Daoy (cell line): Measurements from ENCODE around the gene ADAMTS18. TPM values are rescaled to one million over a fixed set of nuclear protein-coding genes. Genes with fewer than 3 reads are reported as not detected.
A peak's percentile ranks its signal among the peaks of the same experiment; 100 is the strongest.
"Not testable (repeated sequence)": the region's sequence is repeated elsewhere in the genome, so short reads cannot be mapped to it uniquely, and the experiment has no call there.

ENCODE experiments used
- DNase-seq: peaks from one replicate; pipeline ENCODE4 v3.0.0-alpha.2; 2015; ENCODE audit warnings: low read depth
- total RNA-seq: library from RNA; depleted of rRNA; stranded (reverse); fragments of >200 nt; shearing (Covaris generic); gene quantifications from 2 replicates; pipeline ENCODE4 v1.2.3, GENCODE V29; 2014; rRNA removed

Gene ADAMTS18
- total RNA-seq, 1 experiment from 2014 or later, result 0.51 TPM

GRCh38 chr16:77282345-77282744 lies 152.5 kb downstream of the ADAMTS18 start:
- DNase-seq, result no peak

GRCh38 chr16:77279316-77279715 lies 155.5 kb downstream of the ADAMTS18 start:
- not testable (repeated sequence) for DNase-seq

DNA sequence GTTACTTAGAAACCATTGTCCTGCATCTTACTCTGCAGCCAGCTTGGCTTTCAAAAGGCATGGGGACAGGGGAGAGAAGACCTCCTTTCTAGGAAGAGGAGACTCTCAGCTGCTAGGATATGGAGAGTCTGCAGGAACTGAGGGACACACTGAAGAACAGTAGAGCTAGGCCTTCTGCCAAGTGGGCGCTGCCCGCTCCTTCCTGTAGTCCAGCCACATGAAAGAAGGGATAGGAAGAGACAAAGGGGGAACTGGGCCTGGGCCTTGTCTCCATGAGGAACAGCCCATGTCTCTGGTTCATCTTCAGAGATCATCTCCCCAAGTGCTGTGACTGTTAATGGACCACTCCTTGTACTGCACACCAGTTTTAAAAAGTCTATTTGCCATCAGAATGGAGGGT lies 157.3 kb downstream of the ADAMTS18 start:
- no peak for DNase-seq

GRCh38 chr16:77277141-77277540 lies 157.7 kb downstream of the ADAMTS18 start:
- DNase-seq, result no peak

DNA sequence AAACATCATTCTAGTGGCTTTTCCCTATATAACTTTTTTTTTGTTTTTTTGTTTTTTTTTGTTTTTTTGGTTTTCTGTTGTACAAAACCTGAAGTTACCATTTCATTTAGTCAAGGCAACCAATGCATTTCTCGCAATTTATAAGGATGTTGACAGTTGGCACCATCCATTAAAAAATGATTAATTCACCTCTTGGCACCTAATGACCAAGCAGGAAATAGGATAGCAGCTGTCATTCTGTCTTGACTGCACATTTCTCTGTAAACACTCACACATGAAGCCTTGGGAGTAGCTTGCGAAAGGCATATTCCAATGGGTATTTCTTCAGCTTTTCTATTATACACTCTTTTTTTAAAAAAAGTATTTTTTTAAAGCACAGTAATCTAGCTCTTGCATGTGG lies 158.2 kb downstream of the ADAMTS18 start:
- DNase-seq, result no peak

DNA sequence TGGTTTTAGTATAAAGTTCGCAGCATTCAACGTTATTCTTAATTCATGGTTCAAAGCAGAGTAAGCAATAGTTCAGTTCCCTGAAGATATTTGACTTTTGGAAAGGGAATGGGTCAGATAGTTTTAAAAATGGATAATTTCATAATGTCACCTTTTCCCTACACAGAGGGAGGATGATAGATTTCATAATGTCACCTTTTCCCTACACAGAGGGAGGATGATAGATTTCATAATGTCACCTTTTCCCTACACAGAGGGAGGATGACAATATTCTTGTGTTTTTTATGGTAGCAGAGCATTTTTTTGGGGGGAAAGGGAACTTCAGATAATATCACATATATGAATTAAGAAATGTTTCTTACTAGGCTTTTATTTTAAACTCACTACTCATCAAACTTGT lies 159.5 kb downstream of the ADAMTS18 start:
- not testable (repeated sequence) for DNase-seq

GRCh38 chr16:77273815-77274214 lies 161.0 kb downstream of the ADAMTS18 start:
- DNase-seq, result peak; percentile 16

DNA sequence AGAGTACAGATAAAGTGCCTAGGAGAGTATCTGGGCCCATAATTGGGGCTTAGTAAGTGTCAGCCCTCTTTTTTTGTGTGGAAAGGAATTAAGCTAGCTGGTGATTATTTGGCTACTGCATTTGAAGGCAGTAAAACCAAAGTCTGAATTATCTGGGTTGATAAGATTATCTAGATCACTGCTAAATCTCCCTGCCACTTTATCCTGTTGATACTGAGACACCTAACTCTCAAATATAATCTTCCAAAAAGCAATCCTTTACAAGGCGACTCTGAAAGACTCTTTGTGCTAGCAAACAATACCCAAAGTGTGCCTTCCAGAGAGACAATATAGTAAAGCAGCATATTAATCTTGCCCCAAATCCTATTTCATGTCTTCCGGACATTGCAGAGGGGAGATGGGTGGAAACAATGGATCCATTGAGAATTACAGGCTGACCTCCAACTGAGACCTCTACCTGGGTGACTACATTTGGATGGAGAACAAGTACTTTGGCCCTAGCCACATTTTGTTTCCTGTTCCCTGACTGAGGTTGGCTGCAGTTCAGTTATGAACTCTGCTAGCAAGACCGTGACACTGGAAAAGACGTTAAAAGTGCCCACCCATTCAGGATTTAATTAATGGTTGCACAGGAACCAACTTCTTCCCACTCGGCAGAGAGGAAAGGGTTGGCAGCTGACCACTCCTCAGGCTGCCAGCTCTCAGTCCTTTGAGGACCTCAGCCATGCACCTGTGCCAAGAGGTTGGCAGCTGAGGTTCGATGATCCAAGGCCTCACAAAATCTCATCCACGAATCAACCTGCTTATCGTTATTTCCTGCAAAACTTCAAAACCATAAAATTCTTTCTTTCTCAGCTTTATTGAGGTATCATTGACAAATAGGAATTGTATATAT lies 163.1 kb downstream of the ADAMTS18 start:
- DNase-seq, result no peak

GRCh38 chr16:77266185-77266584 lies 168.6 kb downstream of the ADAMTS18 start:
- DNase-seq, result not testable (repeated sequence)

GRCh38 chr16:77262971-77263370 lies 171.9 kb downstream of the ADAMTS18 start:
- no peak for DNase-seq

DNA sequence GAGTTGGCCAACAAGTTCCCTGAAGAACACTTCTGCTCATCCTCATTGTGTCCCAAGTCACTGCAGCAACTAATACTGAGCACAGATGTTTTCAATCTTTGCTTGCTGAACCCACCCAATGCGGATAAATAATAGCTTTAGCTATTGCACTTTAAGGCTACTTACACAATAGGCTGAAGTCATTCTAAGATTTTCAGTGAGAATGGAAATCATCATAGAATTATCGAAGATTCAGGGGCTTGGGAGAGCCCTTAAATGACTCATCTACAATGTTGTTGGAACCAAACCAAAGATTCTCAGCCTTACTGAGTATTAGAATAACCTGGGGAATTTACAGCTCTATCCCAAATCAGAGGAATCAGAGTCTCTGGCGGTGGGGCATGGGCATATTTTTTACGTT lies 184.4 kb downstream of the ADAMTS18 start:
- DNase-seq, result no peak

DNA sequence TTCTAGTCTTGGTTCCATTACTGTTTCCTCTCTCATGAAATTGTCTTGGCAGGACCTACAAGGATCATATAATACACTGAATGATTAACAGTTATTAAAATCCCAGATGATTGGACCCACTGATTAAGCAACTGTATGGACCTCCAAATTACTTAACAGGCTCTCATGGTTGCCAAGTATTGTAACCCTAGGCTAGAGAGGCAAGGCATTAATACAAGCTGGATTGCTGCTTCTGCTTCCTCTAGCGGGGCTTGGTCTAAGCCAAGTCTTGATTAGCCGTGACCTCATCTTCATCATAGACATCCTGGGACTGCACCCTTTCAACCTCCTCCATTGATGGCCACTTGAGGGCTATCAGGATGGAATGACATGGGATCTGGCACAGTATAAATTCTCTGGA lies 188.7 kb downstream of the ADAMTS18 start:
- no peak for DNase-seq

DNA sequence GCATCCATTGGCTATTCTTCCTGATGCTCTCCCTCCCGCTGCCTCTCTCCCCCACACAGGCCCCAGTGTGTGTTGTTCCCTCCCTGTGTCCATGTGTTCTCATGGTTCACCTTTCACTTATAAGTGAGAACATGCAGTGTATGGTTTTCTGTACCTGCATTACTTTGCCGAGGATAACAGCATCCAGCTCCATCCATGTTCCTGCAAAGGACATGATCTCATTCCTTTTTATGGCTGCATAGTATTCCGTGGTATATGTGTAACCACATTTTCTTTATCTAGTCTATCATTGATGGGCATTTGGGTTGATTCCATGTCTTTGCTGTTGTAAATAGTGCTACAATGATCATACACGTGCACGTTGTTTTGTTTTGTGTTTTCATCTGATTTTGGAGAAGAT lies 192.4 kb downstream of the ADAMTS18 start:
- not testable (repeated sequence) for DNase-seq

DNA sequence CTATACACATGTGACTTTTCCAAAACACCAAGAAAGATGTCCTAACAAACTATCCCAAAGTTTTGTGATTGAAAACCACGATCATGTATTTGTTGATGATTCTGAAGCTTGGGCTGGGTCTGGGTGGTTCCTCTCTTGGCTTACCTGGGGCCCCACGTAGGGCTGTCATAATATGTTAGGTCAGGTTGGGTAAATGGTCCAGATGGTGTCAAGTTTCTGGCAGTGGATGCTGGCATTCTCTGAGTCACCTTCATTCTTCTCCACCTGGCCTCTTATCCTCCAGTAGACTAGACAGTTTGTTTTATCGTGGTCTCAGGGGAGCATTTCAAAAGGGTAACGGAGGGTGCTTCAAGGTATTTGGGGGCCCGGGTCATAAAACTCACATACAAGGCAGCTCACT lies 196.2 kb downstream of the ADAMTS18 start:
- DNase-seq, result no peak

GRCh38 chr16:77236063-77236511 lies 198.7 kb downstream of the ADAMTS18 start:
- DNase-seq, result peak; percentile 88

DNA sequence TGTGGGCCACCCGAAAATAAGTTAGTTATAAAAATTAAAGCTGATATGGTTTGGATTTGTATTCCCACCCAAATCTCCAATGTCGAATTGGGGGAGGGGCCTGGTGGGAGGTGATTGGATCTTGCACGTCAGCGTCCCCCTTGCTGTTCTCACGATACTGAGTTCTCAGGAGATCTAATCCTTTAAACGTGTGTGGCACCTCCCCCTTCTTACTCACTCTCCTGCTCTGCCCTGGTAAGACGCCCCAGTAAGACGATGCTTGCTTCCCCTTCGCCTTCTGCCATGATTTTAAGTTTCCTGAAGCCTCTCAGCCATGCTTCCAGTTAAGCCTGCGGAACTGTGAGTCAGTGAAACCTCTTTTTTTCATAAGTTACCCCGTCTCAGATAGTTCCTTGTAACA lies 200.2 kb downstream of the ADAMTS18 start:
- DNase-seq, result peak; percentile 47

GRCh38 chr16:77233799-77234519 lies 200.9 kb downstream of the ADAMTS18 start:
- no peak for DNase-seq

Other genes starting within 250 kb of the ADAMTS18 start
- gene MON1B, start 243.8 kb downstream of the ADAMTS18 start, total RNA-seq, result 5.7 and 5.8 TPM in 2 replicates
- not detected in 2 replicates for gene SYCE1L, start 235.6 kb downstream of the ADAMTS18 start, total RNA-seq